Common myeloid progenitor, CD34-positive (primary cell): Measurements from ENCODE around the gene IL1R2.
A peak's percentile ranks its signal among the peaks of the same experiment; 100 is the strongest.

ENCODE experiments used
- CTCF ChIA-PET: fragments of 350-600 bp; sonication (Branson Sonifier 250); formaldehyde crosslinking; loops from one replicate; lab custom pipeline; 2021; ENCODE audit warnings: antibody characterized with exemption; lab: Charles Lee
- POLR2A ChIA-PET: fragments of 350-600 bp; sonication (Branson Sonifier 250); formaldehyde crosslinking; loops from one replicate; lab custom pipeline; 2021; ENCODE audit warnings: antibody characterized with exemption; lab: Charles Lee
- DNase-seq, 3 donors: peaks; one replicate each; pipeline versions ENCODE4 v3.0.0 to v3.0.0-alpha.2; 2013
- H3K27ac ChIP-seq, 2 experiments: 1 replicate in 1 of 2; 2 replicates in 1 of 2; pipeline ENCODE4 v1.7.0; 2013; ENCODE audit warnings: inconsistent platforms in 2 of 2, low read length in 2 of 2, mild to moderate bottlenecking in 2 of 2, low read depth in 1 of 2, moderate library complexity in 1 of 2; ENCODE audit not compliant: severe bottlenecking in 2 of 2, insufficient read depth in 1 of 2, poor library complexity in 1 of 2
- H3K27me3 ChIP-seq, 5 experiments: replicated peaks in 2 of 5; 1 replicate in 3 of 5; 2 replicates in 2 of 5; pipeline versions ENCODE4 v1.6.1 to v1.7.0; 2013; ENCODE audit warnings: low read length in 4 of 5, mild to moderate bottlenecking in 2 of 5, moderate library complexity in 2 of 5, inconsistent platforms in 1 of 5; ENCODE audit not compliant: insufficient read depth in 5 of 5, control insufficient read depth in 4 of 5
- H3K36me3 ChIP-seq, 4 experiments: 1 replicate in 2 of 4; 2 replicates in 2 of 4; pipeline versions ENCODE4 v1.6.1 to v1.7.0; 2013; ENCODE audit warnings: low read length in 3 of 4, control low read depth in 1 of 4, mild to moderate bottlenecking in 1 of 4; ENCODE audit not compliant: control insufficient read depth in 4 of 4, insufficient read depth in 4 of 4
- H3K4me1 ChIP-seq, 4 experiments: 1 replicate in 3 of 4; 2 replicates in 1 of 4; pipeline versions ENCODE4 v1.6.1 to v1.7.1; 2013; ENCODE audit warnings: low read length in 3 of 4, mild to moderate bottlenecking in 3 of 4, control low read depth in 1 of 4, inconsistent platforms in 1 of 4, moderate library complexity in 1 of 4; ENCODE audit not compliant: control insufficient read depth in 4 of 4, insufficient read depth in 4 of 4; ENCODE audit errors: control extremely low read depth in 1 of 4
- H3K4me3 ChIP-seq, 7 experiments: 1 replicate in 4 of 7; 2 replicates in 3 of 7; pipeline versions ENCODE4 v1.5.1 to v1.7.0; 2013; ENCODE audit warnings: mild to moderate bottlenecking in 7 of 7, low read length in 6 of 7, moderate library complexity in 6 of 7, inconsistent platforms in 2 of 7, low read depth in 2 of 7, control low read depth in 1 of 7; ENCODE audit not compliant: insufficient read depth in 4 of 7, control insufficient read depth in 1 of 7; ENCODE audit errors: extremely low read depth in 1 of 7
- H3K9me3 ChIP-seq, 5 experiments: 1 replicate in 4 of 5; 2 replicates in 1 of 5; pipeline versions ENCODE4 v1.6.1 to v1.7.1; 2013; ENCODE audit warnings: low read length in 4 of 5, mild to moderate bottlenecking in 2 of 5, inconsistent platforms in 1 of 5, low read depth in 1 of 5, moderate library complexity in 1 of 5; ENCODE audit not compliant: control insufficient read depth in 4 of 5, insufficient read depth in 2 of 5; ENCODE audit errors: control extremely low read depth in 1 of 5
- whole genome bisulfite sequencing: methylation state at CpG from one replicate; pipeline ENCODE4 v1.1.5; 2013; ENCODE audit not compliant: insufficient coverage; 5-methylcytosine and 5-hydroxymethylcytosine counted together

IL1R2 gene

GRCh38 chr2:102044235-102044896, 52.6 kb downstream of the IL1R2 start:
- DNase-seq, result no peak
- Histone ChIP-seq H3K4me3 (no peak overlapping the region), H3K27ac (no peak overlapping the region), H3K9me3 (no peaks in the 10 kb centered on the region), H3K27me3 (peaks cover 0 to 4% (median 0%) of the 10 kb centered on the region in 5 experiments), H3K4me1 (peaks cover 0 to 10% (median 7%) of the 10 kb centered on the region in 4 experiments), H3K36me3 (no peaks in the 10 kb centered on the region)
- ChIA-PET POLR2A (no interaction called here), CTCF (interaction anchor here (1.3 to 1.8 kb wide), 3 partner anchors 11 to 18 kb away, joined by 3 to 8 read pairs (median 6); no protein-coding TSS in a partner anchor)
- no CpG with 5 or more reads among the region's 1 CpG for WGBS

- H3K9me3 ChIP-seq, result no peaks in the 10 kb centered on the region
- POLR2A ChIA-PET, result no interaction called here
- DNase-seq, result no peak
- 100% methylated on average over 1 of the region's 2 CpGs for WGBS
- H3K4me3 ChIP-seq, result no peak overlapping the region
- no peaks in the 10 kb centered on the region for H3K36me3 ChIP-seq
- H3K27me3 ChIP-seq, result peaks cover 0 to 4% (median 0%) of the 10 kb centered on the region in 5 experiments
- H3K27ac ChIP-seq, result no peak overlapping the region
- CTCF ChIA-PET, result interaction anchor here (1.3 to 1.8 kb wide), 4 partner anchors 11 to 29 kb away, joined by 3 to 6 read pairs (median 4); no protein-coding TSS in a partner anchor
- H3K4me1 ChIP-seq, result peaks cover 0 to 10% (median 7%) of the 10 kb centered on the region in 4 experiments
Observed at GRCh38 chr2:102044967-102045489, 53.3 kb downstream of the IL1R2 start.

- no peak overlapping the region for H3K27ac ChIP-seq
- peaks cover 0 to 10% (median 7%) of the 10 kb centered on the region in 4 experiments for H3K4me1 ChIP-seq
- no peaks in the 10 kb centered on the region for H3K9me3 ChIP-seq
- ChIA-PET POLR2A (no interaction called here), CTCF (interaction anchor here (0.8 to 2.1 kb wide), 7 partner anchors 9 to 195 kb away, joined by 3 to 6 read pairs (median 4); no protein-coding TSS in a partner anchor)
- H3K4me3 ChIP-seq, result no peak overlapping the region
- peaks cover 0 to 4% (median 0%) of the 10 kb centered on the region in 5 experiments for H3K27me3 ChIP-seq
- no peaks in the 10 kb centered on the region for H3K36me3 ChIP-seq
- DNase-seq, result no peak
- no CpG with 5 or more reads among the region's 6 CpGs for WGBS
Observed at GRCh38 chr2:102045697-102046096, 53.9 kb downstream of the IL1R2 start.

- no peak overlapping the region for H3K4me3 ChIP-seq
- H3K27me3 ChIP-seq, result peaks cover 0 to 4% (median 0%) of the 10 kb centered on the region in 5 experiments
- 2% methylated on average over 5 of the region's 9 CpGs for WGBS
- H3K4me1 ChIP-seq, result peaks cover 0 to 10% (median 7%) of the 10 kb centered on the region in 4 experiments
- ChIA-PET POLR2A (no interaction called here), CTCF (interaction anchor here (0.8 to 2.1 kb wide), 7 partner anchors 8 to 195 kb away, joined by 3 to 6 read pairs (median 4); no protein-coding TSS in a partner anchor)
- H3K9me3 ChIP-seq, result no peaks in the 10 kb centered on the region
- no peak overlapping the region for H3K27ac ChIP-seq
- H3K36me3 ChIP-seq, result no peaks in the 10 kb centered on the region
- peak in 2 of 3 donors; percentile 59 to 76 for DNase-seq
Observed at GRCh38 chr2:102046135-102046986, 54.6 kb downstream of the IL1R2 start.

GRCh38 chr2:102048465-102048864, 56.7 kb downstream of the IL1R2 start:
- Histone ChIP-seq H3K27ac (no peak overlapping the region), H3K4me3 (no peak overlapping the region), H3K27me3 (peaks cover 0 to 4% (median 0%) of the 10 kb centered on the region in 5 experiments), H3K9me3 (no peaks in the 10 kb centered on the region), H3K36me3 (no peaks in the 10 kb centered on the region), H3K4me1 (peaks cover 0 to 10% (median 7%) of the 10 kb centered on the region in 4 experiments)
- ChIA-PET CTCF (no interaction called here), POLR2A (no interaction called here)
- no peak for DNase-seq
- WGBS, result 93% methylated on average over 5 of the region's 8 CpGs

- H3K9me3 ChIP-seq, result no peaks in the 10 kb centered on the region
- CTCF ChIA-PET, result interaction anchor here (0.9 to 2.3 kb wide), 3 partner anchors 16 to 30 kb away, joined by 3 to 11 read pairs (median 3); no protein-coding TSS in a partner anchor
- H3K27me3 ChIP-seq, result peaks cover 0 to 4% (median 0%) of the 10 kb centered on the region in 5 experiments
- H3K36me3 ChIP-seq, result no peaks in the 10 kb centered on the region
- DNase-seq, result no peak
- POLR2A ChIA-PET, result no interaction called here
- 89% methylated on average over 10 of the region's 10 CpGs for WGBS
- no peak overlapping the region for H3K4me3 ChIP-seq
- peaks cover 0 to 10% (median 7%) of the 10 kb centered on the region in 4 experiments for H3K4me1 ChIP-seq
- H3K27ac ChIP-seq, result no peak overlapping the region
Observed at GRCh38 chr2:102049756-102050443, 58.1 kb downstream of the IL1R2 start.
